B cell (primary cell): ENCODE data around the gene SLC30A3.

Experiments
- CTCF ChIP-seq: fragments of 200-600 bp; IDR thresholded peaks from one replicate; pipeline ENCODE4 v1.8.0; 2022; ENCODE audit warnings: antibody characterized with exemption, mild to moderate bottlenecking
- EZH2 ChIP-seq: IDR thresholded peaks from 2 replicates; pipeline ENCODE4 v1.6.1; 2012; ENCODE audit warnings: borderline replicate concordance, low read depth, mild to moderate bottlenecking, moderate library complexity, low read length; ENCODE audit not compliant: insufficient read depth, poor library complexity, severe bottlenecking

DNA sequence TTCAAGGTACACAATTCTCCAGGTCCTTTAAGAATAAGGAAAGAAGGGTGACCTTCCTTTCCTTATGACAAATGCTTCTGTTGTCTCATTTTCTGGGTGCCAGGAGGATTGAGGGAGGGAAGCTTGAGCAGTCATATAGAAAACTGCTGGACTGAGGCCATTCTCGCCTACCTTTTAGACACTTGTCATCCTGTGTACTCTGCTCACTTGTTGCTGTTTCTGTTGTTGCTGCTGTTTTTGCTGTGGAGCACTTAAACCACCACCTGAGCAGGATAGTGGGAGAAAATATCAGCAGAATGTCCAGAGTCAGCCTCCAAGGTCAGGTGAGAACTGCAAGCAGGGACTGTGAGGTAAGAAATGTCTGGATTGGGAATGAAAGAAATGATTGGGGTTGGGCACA, 15.2 kb upstream of the SLC30A3 start:
- TF ChIP-seq CTCF (no peak), EZH2 (no peak)
